Osteocyte (in vitro differentiated cells): ENCODE results near the gene NUMBL. TPM values are rescaled to one million over a fixed set of nuclear protein-coding genes. Genes with fewer than 3 reads are reported as not detected.
"Not testable (repeated sequence)": the region's sequence is repeated elsewhere in the genome, so short reads cannot be mapped to it uniquely, and the experiment has no call there.

ENCODE experiments used
- DNase-seq: peaks from one replicate; pipeline ENCODE4 v3.0.0; 2021; ENCODE audit warnings: mixed read lengths; ENCODE audit not compliant: unreplicated experiment; ENCODE audit errors: extremely low spot score
- H3K27ac Mint-ChIP-seq: one replicate; pipeline ENCODE4 v1.8.0; 2021; ENCODE audit warnings: mild to moderate bottlenecking, mixed read lengths; ENCODE audit not compliant: unreplicated experiment
- H3K27me3 Mint-ChIP-seq: one replicate; pipeline ENCODE4 v1.8.0; 2021; ENCODE audit warnings: mixed read lengths; ENCODE audit not compliant: unreplicated experiment
- H3K36me3 Mint-ChIP-seq: one replicate; pipeline ENCODE4 v1.8.0; 2021; ENCODE audit warnings: mixed read lengths; ENCODE audit not compliant: unreplicated experiment
- H3K4me1 Mint-ChIP-seq: one replicate; pipeline ENCODE4 v1.8.0; 2021; ENCODE audit warnings: mixed read lengths; ENCODE audit not compliant: unreplicated experiment
- H3K4me3 Mint-ChIP-seq: one replicate; pipeline ENCODE4 v1.8.0; 2021; ENCODE audit warnings: mild to moderate bottlenecking, moderate library complexity, mixed read lengths; ENCODE audit not compliant: unreplicated experiment
- H3K9me3 Mint-ChIP-seq: one replicate; pipeline ENCODE4 v1.8.0; 2021; ENCODE audit warnings: mixed read lengths; ENCODE audit not compliant: unreplicated experiment
- CTCF ChIP-seq: fragments of 200-600 bp; sonication (generic); IDR thresholded peaks from 2 replicates; pipeline ENCODE4 v1.5.0; 2021; ENCODE audit warnings: antibody characterized with exemption, mild to moderate bottlenecking, moderate library complexity
- total RNA-seq: library from RNA; stranded (reverse); gene quantifications from 2 replicates; pipeline ENCODE4 v1.2.1, GENCODE V29; 2021

NUMBL gene
- total RNA-seq, 1 donor from 2014 or later, result 67.1 TPM

DNA sequence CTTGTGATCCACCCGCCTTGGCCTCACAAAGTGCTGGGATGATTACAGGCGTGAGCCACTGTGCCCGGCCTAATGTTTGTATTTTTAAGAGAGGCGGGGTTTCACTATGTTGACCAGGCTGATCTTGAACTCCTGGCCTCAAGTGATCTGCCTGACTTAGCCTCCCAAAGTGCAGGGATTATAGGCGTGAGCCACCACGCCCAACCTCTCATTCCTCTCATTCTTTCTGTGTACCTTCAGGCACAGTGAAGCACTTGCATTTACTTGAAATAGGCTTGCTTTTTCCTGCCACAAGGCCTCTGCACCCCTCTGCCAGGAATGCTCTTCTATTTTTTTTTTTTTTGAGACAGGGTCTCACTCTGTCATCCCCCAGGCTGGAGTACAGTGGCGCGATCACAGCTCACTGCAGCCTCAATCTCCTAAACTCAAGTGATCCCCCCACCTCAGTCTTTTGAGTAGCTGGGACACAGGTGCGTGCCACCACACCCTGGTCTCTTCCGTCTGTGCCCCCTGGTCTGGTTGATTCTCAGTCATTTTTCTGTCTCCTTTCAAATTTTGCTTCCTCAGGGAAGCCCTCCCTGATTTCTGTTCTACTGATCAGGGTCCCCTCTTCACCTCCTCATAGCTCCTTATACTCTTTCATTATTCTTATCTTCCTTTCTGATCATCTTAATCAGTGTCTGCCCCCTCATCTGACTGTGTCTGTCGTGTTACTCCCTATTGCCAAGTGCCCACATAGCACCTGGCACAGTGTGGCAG lies 44.7 kb upstream of the NUMBL start:
- H3K4me3 Mint-ChIP-seq, result no peak overlapping the region
- no peak for DNase-seq
- no peak for TF ChIP-seq CTCF

DNA sequence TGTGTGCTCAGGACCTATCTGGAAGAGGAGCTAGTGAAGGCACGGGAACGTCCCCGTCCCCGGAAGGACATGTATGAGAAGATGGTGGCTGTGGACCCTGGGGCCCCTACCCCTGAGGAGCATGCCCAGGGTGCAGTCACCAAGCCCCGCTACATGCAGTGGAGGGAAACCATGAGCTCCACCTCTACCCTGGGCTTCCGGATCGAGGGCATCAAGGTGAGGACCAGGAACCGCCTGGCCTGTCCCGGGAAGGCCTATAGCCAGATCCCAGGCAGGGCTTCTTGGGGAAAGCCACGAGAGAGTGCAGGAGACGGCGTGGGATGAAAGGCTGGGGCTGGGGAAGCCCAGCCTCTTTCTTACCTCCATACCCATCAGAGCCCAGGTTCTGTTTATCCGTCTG lies 42.7 kb upstream of the NUMBL start:
- no peak overlapping the region for H3K4me3 Mint-ChIP-seq
- H3K9me3 Mint-ChIP-seq, result no peaks in the 10 kb centered on the region
- H3K36me3 Mint-ChIP-seq, result peaks cover 45% of the 10 kb centered on the region
- no peak overlapping the region for H3K27ac Mint-ChIP-seq
- H3K4me1 Mint-ChIP-seq, result no peaks in the 10 kb centered on the region
- no peak for DNase-seq
- TF ChIP-seq CTCF, result no peak
- H3K27me3 Mint-ChIP-seq, result no peaks in the 10 kb centered on the region

More for the DNA sequence above, 44.7 kb upstream of the NUMBL start:
- Mint-ChIP-seq H3K27ac (no peak overlapping the region), H3K36me3 (peaks cover 47% of the 10 kb centered on the region), H3K4me1 (no peaks in the 10 kb centered on the region), H3K27me3 (no peaks in the 10 kb centered on the region), H3K9me3 (no peaks in the 10 kb centered on the region)

DNA sequence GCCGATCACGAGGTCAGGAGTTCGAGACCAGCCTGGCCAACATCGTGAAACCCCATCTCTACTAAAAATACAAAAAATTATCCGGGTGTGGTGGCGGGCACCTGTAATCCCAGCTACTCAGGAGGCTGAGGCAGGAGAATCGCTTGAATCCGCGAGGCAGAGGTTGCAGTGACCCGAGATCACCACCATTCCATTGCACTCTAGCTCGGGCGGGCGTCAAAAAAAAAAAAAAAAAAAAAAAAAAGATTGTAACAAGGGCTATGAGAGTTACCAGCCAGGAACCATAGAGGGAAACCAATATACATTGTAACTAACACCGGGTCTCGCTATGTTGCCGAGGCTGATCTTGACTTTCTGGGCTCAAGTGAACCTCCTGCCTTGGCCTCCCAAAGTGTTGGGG lies 41.9 kb upstream of the NUMBL start:
- not testable (repeated sequence) for H3K27ac Mint-ChIP-seq, DNase-seq, H3K4me1 Mint-ChIP-seq, H3K9me3 Mint-ChIP-seq, H3K27me3 Mint-ChIP-seq, H3K4me3 Mint-ChIP-seq
- H3K36me3 Mint-ChIP-seq, result peaks cover 46% of the 10 kb centered on the region

DNA sequence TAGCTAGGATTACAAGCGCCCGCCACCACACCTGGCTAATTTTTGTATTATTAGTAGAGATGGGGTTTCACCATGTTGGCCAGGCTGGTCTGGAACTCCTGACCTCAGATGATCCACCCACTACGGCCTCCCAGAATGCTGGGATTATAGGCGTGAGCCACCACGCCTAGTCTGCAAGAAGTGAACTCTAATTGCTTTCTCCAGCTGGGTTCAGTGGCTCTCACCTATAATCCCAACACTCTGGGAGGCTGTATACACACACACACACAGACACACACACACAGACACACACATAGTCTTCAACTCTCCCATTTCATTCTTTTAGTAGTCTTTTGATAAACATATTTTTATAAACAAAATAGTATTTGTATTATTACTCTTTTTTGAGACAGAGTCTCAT lies 39.6 kb upstream of the NUMBL start:
- not testable (repeated sequence) for H3K9me3 Mint-ChIP-seq, H3K27me3 Mint-ChIP-seq

GRCh38 chr19:40726279-40726678 lies 35.8 kb upstream of the NUMBL start:
- H3K4me1 Mint-ChIP-seq, result peaks cover 6% of the 10 kb centered on the region
- H3K36me3 Mint-ChIP-seq, result peaks cover 31% of the 10 kb centered on the region
- no peaks in the 10 kb centered on the region for H3K9me3 Mint-ChIP-seq
- DNase-seq, result no peak
- TF ChIP-seq CTCF, result no peak
- H3K27ac Mint-ChIP-seq, result no peak overlapping the region
- H3K27me3 Mint-ChIP-seq, result no peaks in the 10 kb centered on the region
- H3K4me3 Mint-ChIP-seq, result no peak overlapping the region

More for the DNA sequence above, 39.6 kb upstream of the NUMBL start:
- H3K27ac Mint-ChIP-seq, H3K4me3 Mint-ChIP-seq, H3K4me1 Mint-ChIP-seq, DNase-seq: not testable (repeated sequence)
- H3K36me3 Mint-ChIP-seq, result peaks cover 43% of the 10 kb centered on the region

DNA sequence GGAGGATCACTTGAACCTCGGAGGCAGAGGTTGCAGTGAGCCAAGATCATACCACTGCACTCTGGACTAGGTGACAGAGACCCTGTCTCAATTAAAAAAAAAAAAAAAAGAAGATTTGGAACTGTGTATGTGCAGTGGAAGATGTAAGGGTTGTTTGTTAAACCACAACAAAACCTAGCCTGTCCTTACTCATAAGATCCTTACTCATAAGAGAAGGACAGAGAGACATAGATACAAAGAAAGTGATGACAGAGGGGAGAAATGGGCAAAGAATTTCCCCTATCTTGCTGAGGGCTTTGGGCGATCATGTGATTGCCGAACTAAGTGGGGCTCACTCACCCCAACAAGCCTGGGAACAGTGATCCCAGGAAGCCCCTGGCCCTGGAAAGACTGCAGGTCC lies 34.4 kb upstream of the NUMBL start:
- Mint-ChIP-seq H3K4me3 (no peak overlapping the region), H3K27ac (no peak overlapping the region), H3K27me3 (no peaks in the 10 kb centered on the region), H3K9me3 (no peaks in the 10 kb centered on the region), H3K36me3 (peaks cover 29% of the 10 kb centered on the region), H3K4me1 (peaks cover 19% of the 10 kb centered on the region)
- no peak for TF ChIP-seq CTCF
- DNase-seq, result no peak
